Loucy (cell line): Measurements from ENCODE around the gene BCR.

Source experiments
- H2AFZ ChIP-seq: fragments of 200-600 bp; sonication (generic); 2 replicates; pipeline ENCODE4 v1.6.0; 2016; ENCODE audit warnings: antibody characterized with exemption, mild to moderate bottlenecking, low read length, moderate library complexity
- H3F3A ChIP-seq: fragments of 200-600 bp; 2 replicates; pipeline ENCODE4 v1.6.0; 2016; ENCODE audit warnings: antibody characterized with exemption, low read depth, mild to moderate bottlenecking
- H3K27me3 ChIP-seq: fragments of 200-600 bp; sonication (generic); 2 replicates; pipeline ENCODE4 v1.6.1; 2014; ENCODE audit warnings: low read length, mild to moderate bottlenecking; ENCODE audit not compliant: insufficient read depth, poor library complexity, severe bottlenecking
- H3K36me3 ChIP-seq: fragments of 200-600 bp; sonication (generic); 2 replicates; pipeline ENCODE4 v1.6.1; 2016; ENCODE audit warnings: low read length; ENCODE audit not compliant: insufficient read depth
- H3K4me1 ChIP-seq: fragments of 200-600 bp; sonication (generic); 2 replicates; pipeline ENCODE4 v1.5.1; 2014; ENCODE audit warnings: low read length, mild to moderate bottlenecking; ENCODE audit not compliant: insufficient read depth, poor library complexity, severe bottlenecking
- H3K4me2 ChIP-seq: fragments of 200-600 bp; sonication (generic); 2 replicates; pipeline ENCODE4 v1.6.0; 2014; ENCODE audit warnings: antibody characterized with exemption, low read length, low read depth, mild to moderate bottlenecking; ENCODE audit not compliant: poor library complexity, severe bottlenecking
- H3K4me3 ChIP-seq: fragments of 200-600 bp; sonication (generic); 2 replicates; pipeline ENCODE4 v1.5.1; 2014; ENCODE audit warnings: low read length, mild to moderate bottlenecking, mixed read lengths; ENCODE audit not compliant: poor library complexity, severe bottlenecking
- H3K79me2 ChIP-seq: fragments of 200-600 bp; sonication (generic); 2 replicates; pipeline ENCODE4 v1.6.1; 2014; ENCODE audit warnings: low read length; ENCODE audit not compliant: insufficient read depth
- H3K9ac ChIP-seq: fragments of 200-600 bp; sonication (generic); 2 replicates; pipeline ENCODE4 v1.6.0; 2014; ENCODE audit warnings: mild to moderate bottlenecking, low read depth, low read length, moderate library complexity; ENCODE audit not compliant: poor library complexity, severe bottlenecking
- H3K9me2 ChIP-seq: fragments of 200-600 bp; sonication (generic); replicated peaks from 2 replicates; pipeline ENCODE4 v1.6.1; 2016; ENCODE audit warnings: low read depth, low read length, mixed read lengths
- H3K9me3 ChIP-seq: fragments of 200-600 bp; sonication (generic); 2 replicates; pipeline ENCODE4 v1.6.1; 2014; ENCODE audit warnings: mild to moderate bottlenecking, antibody characterized with exemption, low read length, low read depth; ENCODE audit not compliant: insufficient read depth
- H4K20me1 ChIP-seq: fragments of 200-600 bp; sonication (generic); 2 replicates; pipeline ENCODE4 v1.6.0; 2014; ENCODE audit warnings: antibody characterized with exemption, low read length, mild to moderate bottlenecking; ENCODE audit not compliant: insufficient read depth, poor library complexity, severe bottlenecking
- CTCF ChIP-seq: fragments of 200-600 bp; sonication (generic); conservative IDR thresholded peaks from 2 replicates; pipeline ENCODE4 v1.5.1; 2014; ENCODE audit warnings: mild to moderate bottlenecking, antibody characterized with exemption, low read length
- EZH2phosphoT487 ChIP-seq: fragments of 200-600 bp; IDR thresholded peaks from 2 replicates; pipeline ENCODE4 v1.6.1; 2018; ENCODE audit warnings: antibody characterized with exemption, mild to moderate bottlenecking, moderate library complexity, borderline replicate concordance

Gene BCR

DNA sequence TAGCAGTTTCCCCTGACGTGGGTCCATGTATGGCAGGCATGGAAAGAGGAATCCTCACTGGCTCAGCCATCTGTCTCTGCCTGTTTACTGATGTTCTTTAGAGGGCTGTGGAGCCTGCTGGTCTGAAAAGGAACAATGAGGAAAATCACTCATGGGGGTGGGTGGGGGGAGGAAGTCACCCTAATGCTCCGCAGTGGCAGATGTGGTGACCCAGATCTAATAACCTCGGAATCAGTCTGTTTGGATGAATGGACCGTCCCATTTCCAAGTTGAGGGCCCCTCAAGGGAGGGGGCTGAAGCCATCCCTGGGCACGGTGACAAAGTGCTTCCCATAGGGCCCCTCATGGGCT lies 4.4 kb downstream of the BCR start:
- H3K9ac ChIP-seq = peak overlapping the region; percentile 97

GRCh38 chr22:23187211-23187610 lies 6.9 kb downstream of the BCR start:
- no peaks in the 10 kb centered on the region for H3K9me2 ChIP-seq
- peak overlapping the region; percentile 81 for H3K4me2 ChIP-seq
- peak overlapping the region; percentile 99 for H3K4me3 ChIP-seq
- no peaks in the 10 kb centered on the region for H3K9me3 ChIP-seq
- peaks cover 94% of the 10 kb centered on the region for H4K20me1 ChIP-seq
- H2AFZ ChIP-seq = no peak overlapping the region
- no peaks in the 10 kb centered on the region for H3K27me3 ChIP-seq
- H3K36me3 ChIP-seq = peaks cover 57% of the 10 kb centered on the region; the same call in 1 of the 2 replicates
- H3K79me2 ChIP-seq = peaks cover 100% of the 10 kb centered on the region
- H3K4me1 ChIP-seq = peaks cover 43% of the 10 kb centered on the region
- no peak overlapping the region for H3K9ac ChIP-seq
- TF ChIP-seq CTCF (no peak), EZH2phosphoT487 (no peak)
- H3F3A ChIP-seq = peaks cover 4% of the 10 kb centered on the region

More for the DNA sequence above, 4.4 kb downstream of the BCR start:
- Histone ChIP-seq H3K27me3 (peaks cover 7% of the 10 kb centered on the region), H3K36me3 (peaks cover 33% of the 10 kb centered on the region; the same call in 1 of the 2 replicates), H3K9me3 (no peaks in the 10 kb centered on the region), H3K4me1 (peaks cover 36% of the 10 kb centered on the region), H4K20me1 (peaks cover 82% of the 10 kb centered on the region), H3F3A (peaks cover 4% of the 10 kb centered on the region), H3K4me2 (peak overlapping the region; percentile 81), H3K4me3 (peak overlapping the region; percentile 99), H3K79me2 (peaks cover 96% of the 10 kb centered on the region), H2AFZ (no peak overlapping the region), H3K9me2 (no peaks in the 10 kb centered on the region)
- no peak for TF ChIP-seq EZH2phosphoT487
- no peak for TF ChIP-seq CTCF

DNA sequence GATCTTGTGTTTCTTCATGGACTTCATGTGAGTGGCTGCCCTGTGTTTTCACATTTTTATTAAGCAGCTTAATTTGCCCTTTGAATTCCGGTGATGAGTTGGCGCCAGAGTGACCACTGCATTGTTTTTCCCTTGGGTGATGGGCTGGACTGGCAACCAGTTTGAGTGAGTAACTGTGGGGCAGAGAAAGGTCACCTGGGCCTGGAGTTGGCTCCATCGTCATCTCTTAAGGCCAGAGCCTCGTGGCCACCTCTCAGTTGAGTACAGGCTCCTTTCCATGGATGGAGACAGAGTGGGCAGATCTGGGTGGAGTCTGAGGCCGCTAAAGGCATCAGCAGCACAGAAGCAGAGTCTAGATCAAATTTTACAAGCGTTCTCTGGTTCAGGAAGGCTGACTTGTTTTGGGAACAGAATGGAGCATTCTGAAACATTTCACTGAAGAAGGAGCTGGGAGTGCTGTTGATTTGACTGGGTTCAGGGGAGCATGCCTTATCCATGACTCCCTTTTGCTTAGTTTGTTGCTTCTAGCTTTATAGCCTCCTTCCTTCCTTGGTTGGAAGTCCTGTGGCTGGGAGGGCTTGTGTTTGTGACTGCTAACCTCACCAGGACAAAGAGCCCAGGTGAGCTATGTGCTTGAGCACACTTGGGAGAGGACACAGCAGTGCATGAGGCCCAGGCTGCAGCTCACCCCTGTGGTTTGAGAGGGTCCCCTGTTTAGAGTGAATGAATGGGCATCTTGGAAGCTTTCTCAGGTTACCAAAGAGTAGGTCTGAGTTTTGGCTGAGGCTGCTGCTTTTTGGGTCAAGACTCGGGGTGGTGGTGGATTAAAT lies 7.8 kb downstream of the BCR start:
- Histone ChIP-seq H3K4me1 (peaks cover 48% of the 10 kb centered on the region), H3K4me2 (peak overlapping the region; percentile 81), H3K36me3 (peaks cover 66% of the 10 kb centered on the region; the same call in 1 of the 2 replicates), H3K9me3 (no peaks in the 10 kb centered on the region), H2AFZ (no peak overlapping the region), H3K79me2 (peaks cover 100% of the 10 kb centered on the region), H4K20me1 (peaks cover 94% of the 10 kb centered on the region), H3K4me3 (peak overlapping the region; percentile 99), H3F3A (peaks cover 4% of the 10 kb centered on the region), H3K9ac (no peak overlapping the region), H3K27me3 (no peaks in the 10 kb centered on the region), H3K9me2 (no peaks in the 10 kb centered on the region)
- TF ChIP-seq CTCF (no peak), EZH2phosphoT487 (no peak)
